RWPE2 (cell line): ENCODE measurements around the gene SCN7A.
"Not testable (repeated sequence)": the region's sequence is repeated elsewhere in the genome, so short reads cannot be mapped to it uniquely, and the experiment has no call there.

Source experiments
- ATAC-seq: fragments of 200-7000 bp; cut with Tn5 transposase; 3 replicates; pipeline ENCODE4 v1.9.1; 2021; ENCODE audit warnings: low read depth
- DNase-seq: peaks from one replicate; pipeline ENCODE4 v3.0.0-alpha.2; 2020; ENCODE audit warnings: low spot score
- H3K27ac ChIP-seq: fragments of 450-650 bp; 2 replicates; pipeline ENCODE4 v1.5.1; 2017; ENCODE audit warnings: mild to moderate bottlenecking; ENCODE audit not compliant: poor library complexity, severe bottlenecking
- H3K27me3 ChIP-seq: fragments of 250-450 bp; sonication (Bioruptor Pico); 2 replicates; pipeline ENCODE4 v1.5.1; 2021; ENCODE audit warnings: mild to moderate bottlenecking, moderate library complexity; ENCODE audit not compliant: insufficient read depth, poor library complexity, severe bottlenecking
- H3K36me3 ChIP-seq: fragments of 250-450 bp; sonication (Bioruptor Pico); 2 replicates; pipeline ENCODE4 v1.5.1; 2020; ENCODE audit warnings: low read depth, mild to moderate bottlenecking, moderate library complexity
- H3K4me1 ChIP-seq: fragments of 250-450 bp; sonication (Bioruptor Pico); 2 replicates; pipeline ENCODE4 v1.5.1; 2021; ENCODE audit warnings: mild to moderate bottlenecking, moderate library complexity; ENCODE audit not compliant: insufficient read depth, poor library complexity, severe bottlenecking
- H3K4me3 ChIP-seq: fragments of 250-450 bp; sonication (Bioruptor Pico); 2 replicates; pipeline ENCODE4 v1.5.1; 2021; ENCODE audit warnings: mild to moderate bottlenecking, moderate library complexity; ENCODE audit not compliant: severe bottlenecking
- H3K9me3 ChIP-seq: fragments of 250-450 bp; sonication (Bioruptor Pico); 2 replicates; pipeline ENCODE4 v1.5.1; 2021; ENCODE audit warnings: mild to moderate bottlenecking, moderate library complexity; ENCODE audit not compliant: severe bottlenecking
- CTCF ChIP-seq: fragments of 450-650 bp; IDR thresholded peaks from one replicate; pipeline ENCODE4 v1.5.1; 2017; ENCODE audit warnings: mild to moderate bottlenecking, moderate library complexity; ENCODE audit not compliant: poor library complexity, severe bottlenecking

The SCN7A gene

GRCh38 chr2:166364476-166365161 lies 129.4 kb downstream of the SCN7A start:
- Histone ChIP-seq H3K4me1 (peaks cover 8% of the 10 kb centered on the region), H3K4me3 (no peak overlapping the region)
- DNase-seq = no peak

GRCh38 chr2:166361351-166362153 lies 132.5 kb downstream of the SCN7A start:
- Histone ChIP-seq H3K36me3 (no peaks in the 10 kb centered on the region), H3K9me3 (no peaks in the 10 kb centered on the region), H3K27ac (no peak overlapping the region), H3K4me3 (no peak overlapping the region), H3K27me3 (no peaks in the 10 kb centered on the region), H3K4me1 (peaks cover 8% of the 10 kb centered on the region)
- DNase-seq (no peak), ATAC-seq (peak; percentile 60; the same call in 1 of the 3 replicates)
- TF ChIP-seq CTCF = peak; percentile 82

More at GRCh38 chr2:166364476-166365161, 129.4 kb downstream of the SCN7A start:
- H3K27me3 ChIP-seq = no peaks in the 10 kb centered on the region
- no peak for ATAC-seq
- H3K27ac ChIP-seq = no peak overlapping the region
- H3K9me3 ChIP-seq = no peaks in the 10 kb centered on the region
- no peaks in the 10 kb centered on the region for H3K36me3 ChIP-seq
- TF ChIP-seq CTCF = no peak

GRCh38 chr2:166360906-166361305 lies 133.1 kb downstream of the SCN7A start:
- no peak overlapping the region for H3K27ac ChIP-seq
- H3K4me1 ChIP-seq = peaks cover 8% of the 10 kb centered on the region
- no peaks in the 10 kb centered on the region for H3K27me3 ChIP-seq
- TF ChIP-seq CTCF = no peak
- no peaks in the 10 kb centered on the region for H3K9me3 ChIP-seq
- H3K36me3 ChIP-seq = no peaks in the 10 kb centered on the region
- ATAC-seq = no peak
- no peak for DNase-seq
- H3K4me3 ChIP-seq = no peak overlapping the region

GRCh38 chr2:166360426-166360825 lies 133.6 kb downstream of the SCN7A start:
- Histone ChIP-seq H3K36me3 (no peaks in the 10 kb centered on the region), H3K27ac (no peak overlapping the region), H3K4me3 (no peak overlapping the region), H3K27me3 (no peaks in the 10 kb centered on the region), H3K4me1 (peaks cover 8% of the 10 kb centered on the region), H3K9me3 (no peaks in the 10 kb centered on the region)
- DNase-seq (no peak), ATAC-seq (no peak)
- TF ChIP-seq CTCF = no peak

GRCh38 chr2:166357950-166358321 lies 136.1 kb downstream of the SCN7A start:
- not testable (repeated sequence) for H3K27ac ChIP-seq, H3K36me3 ChIP-seq, ATAC-seq, DNase-seq, H3K4me3 ChIP-seq, H3K4me1 ChIP-seq, H3K9me3 ChIP-seq, H3K27me3 ChIP-seq
